Upper lobe of right lung (tissue), 1 donor: ENCODE measurements around the gene LKAAEAR1. TPM values are rescaled to one million over a fixed set of nuclear protein-coding genes. Genes with fewer than 3 reads are reported as not detected.

Source experiments
- ATAC-seq: fragments of 200-7000 bp; cut with Tn5 transposase; one replicate; pipeline ENCODE4 v1.9.1; 2020; ENCODE audit warnings: mild to moderate bottlenecking, moderate library complexity
- DNase-seq: peaks from one replicate; pipeline ENCODE4 v3.0.0-alpha.2; 2020
- H3K27ac ChIP-seq: fragments of 200-600 bp; one replicate; pipeline ENCODE4 v1.8.0; 2022
- H3K27me3 ChIP-seq: fragments of 200-600 bp; one replicate; pipeline ENCODE4 v1.8.0; 2022; ENCODE audit warnings: mild to moderate bottlenecking
- H3K36me3 ChIP-seq: fragments of 200-600 bp; one replicate; pipeline ENCODE4 v1.8.0; 2022
- H3K4me1 ChIP-seq: fragments of 200-600 bp; one replicate; pipeline ENCODE4 v1.8.0; 2022
- H3K4me3 ChIP-seq: fragments of 200-600 bp; one replicate; pipeline ENCODE4 v1.8.0; 2022; ENCODE audit warnings: mild to moderate bottlenecking
- H3K9me3 ChIP-seq: fragments of 200-600 bp; one replicate; pipeline ENCODE4 v1.8.0; 2022
- intact Hi-C: fragments of 100-400 bp; cut with DNase I; formaldehyde crosslinking; loops from one replicate; pipeline ENCODE4 v1.11.0; 2022
- total RNA-seq: library from RNA; stranded (reverse); fragmentation: NEBNext Ultra II Directional; extraction: Animal tissue kit (Norgen Biotek cat#: 25700); gene quantifications from one replicate; pipeline ENCODE4 v1.2.1, GENCODE V29; 2021
- TF ChIP-seq, protein P1 (sequence below): fragments of 200-600 bp; IDR thresholded peaks from one replicate; pipeline ENCODE4 v1.8.0; 2022; ENCODE audit warnings: antibody characterized with exemption
- donor health status: DM: no; HTN: yes; CAD: no; lungs with severe emphysema.

LKAAEAR1 gene
- total RNA-seq, 1 donor from 2014 or later = not detected

DNA sequence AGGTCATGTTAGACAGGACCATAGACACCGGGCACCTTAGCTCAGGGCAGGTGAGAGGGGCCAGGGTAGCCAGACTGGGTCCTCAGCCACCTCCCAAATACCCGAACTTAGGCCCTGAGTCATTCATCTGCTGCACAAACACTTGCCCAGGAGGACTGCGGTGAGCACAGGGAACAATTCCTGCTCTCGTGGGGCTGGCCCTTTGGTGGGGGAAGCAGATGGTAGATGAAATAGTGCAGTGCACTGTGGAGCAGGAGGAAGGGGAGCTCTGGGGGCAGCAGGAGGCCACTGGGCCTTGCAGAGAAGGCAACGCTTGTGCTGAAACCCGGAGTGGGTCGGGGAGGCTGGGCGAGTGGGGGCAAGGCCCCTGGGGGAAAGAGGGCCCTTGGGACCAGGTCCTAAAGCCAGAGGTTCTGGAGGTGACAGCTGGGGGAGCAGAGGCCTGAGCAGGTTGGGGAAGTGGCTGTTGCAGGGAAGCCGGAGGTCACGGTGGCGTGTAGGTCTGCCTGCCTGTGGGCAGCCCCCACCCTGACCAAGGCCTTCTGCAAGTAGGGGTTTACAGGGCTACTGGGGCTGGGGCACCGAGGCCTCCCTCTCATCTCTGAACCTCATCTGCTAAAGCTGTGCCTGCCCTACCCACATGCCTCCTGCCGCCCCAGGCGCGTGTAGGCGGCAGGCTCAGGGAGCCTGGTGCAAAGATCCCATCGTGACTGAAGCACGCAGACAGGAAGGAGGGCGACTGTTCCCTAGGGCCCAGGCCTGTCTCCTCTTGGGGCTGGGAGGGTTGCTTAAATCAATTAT is 27.8 kb upstream of the LKAAEAR1 start:
- DNase-seq (peak; percentile 61), ATAC-seq (no peak)
- intact Hi-C loops = no loop called here
- Histone ChIP-seq H3K4me1 (no peaks in the 10 kb centered on the region), H3K4me3 (no peak overlapping the region), H3K9me3 (no peaks in the 10 kb centered on the region), H3K36me3 (no peaks in the 10 kb centered on the region), H3K27ac (no peak overlapping the region), H3K27me3 (no peaks in the 10 kb centered on the region)
- TF ChIP-seq, protein P1, sequence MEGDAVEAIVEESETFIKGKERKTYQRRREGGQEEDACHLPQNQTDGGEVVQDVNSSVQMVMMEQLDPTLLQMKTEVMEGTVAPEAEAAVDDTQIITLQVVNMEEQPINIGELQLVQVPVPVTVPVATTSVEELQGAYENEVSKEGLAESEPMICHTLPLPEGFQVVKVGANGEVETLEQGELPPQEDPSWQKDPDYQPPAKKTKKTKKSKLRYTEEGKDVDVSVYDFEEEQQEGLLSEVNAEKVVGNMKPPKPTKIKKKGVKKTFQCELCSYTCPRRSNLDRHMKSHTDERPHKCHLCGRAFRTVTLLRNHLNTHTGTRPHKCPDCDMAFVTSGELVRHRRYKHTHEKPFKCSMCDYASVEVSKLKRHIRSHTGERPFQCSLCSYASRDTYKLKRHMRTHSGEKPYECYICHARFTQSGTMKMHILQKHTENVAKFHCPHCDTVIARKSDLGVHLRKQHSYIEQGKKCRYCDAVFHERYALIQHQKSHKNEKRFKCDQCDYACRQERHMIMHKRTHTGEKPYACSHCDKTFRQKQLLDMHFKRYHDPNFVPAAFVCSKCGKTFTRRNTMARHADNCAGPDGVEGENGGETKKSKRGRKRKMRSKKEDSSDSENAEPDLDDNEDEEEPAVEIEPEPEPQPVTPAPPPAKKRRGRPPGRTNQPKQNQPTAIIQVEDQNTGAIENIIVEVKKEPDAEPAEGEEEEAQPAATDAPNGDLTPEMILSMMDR = no peak

DNA sequence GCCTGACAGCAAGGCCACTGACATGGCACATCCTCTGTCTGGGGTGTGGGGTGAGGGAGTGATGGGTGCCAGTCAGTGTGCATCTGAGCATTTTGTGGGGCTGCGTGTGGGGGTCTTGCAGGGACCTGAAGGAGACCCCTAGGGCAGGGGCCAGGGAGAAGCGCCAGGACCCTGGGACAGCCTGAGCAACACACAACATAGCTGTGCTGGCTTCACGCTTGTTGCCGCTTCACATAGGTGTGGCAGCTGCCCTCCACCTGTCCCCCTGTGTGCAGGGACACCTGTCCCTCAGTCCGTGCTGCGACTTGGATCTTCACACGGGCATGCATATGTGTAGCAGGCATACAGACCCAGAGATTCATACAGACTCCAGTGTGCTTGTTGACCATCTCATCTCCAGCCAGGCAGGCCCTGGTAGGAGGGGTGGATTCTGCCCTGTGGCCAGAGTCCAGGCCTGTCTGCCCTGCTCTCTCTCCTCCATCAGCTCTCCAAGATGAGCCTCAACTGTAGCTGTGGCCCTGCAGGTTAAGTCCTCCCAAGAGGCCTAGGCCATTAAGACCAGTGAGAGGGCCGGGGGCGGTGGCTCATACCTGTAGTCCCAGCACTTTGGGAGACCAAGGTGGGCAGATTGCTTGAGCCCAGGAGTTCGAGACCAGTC is 26.3 kb upstream of the LKAAEAR1 start:
- Histone ChIP-seq H3K36me3 (no peaks in the 10 kb centered on the region), H3K27me3 (no peaks in the 10 kb centered on the region), H3K9me3 (no peaks in the 10 kb centered on the region), H3K27ac (no peak overlapping the region), H3K4me3 (no peak overlapping the region), H3K4me1 (no peaks in the 10 kb centered on the region)
- ATAC-seq (no peak), DNase-seq (peak; percentile 52)
- intact Hi-C loops = no loop called here
- TF ChIP-seq, protein P1 = no peak

DNA sequence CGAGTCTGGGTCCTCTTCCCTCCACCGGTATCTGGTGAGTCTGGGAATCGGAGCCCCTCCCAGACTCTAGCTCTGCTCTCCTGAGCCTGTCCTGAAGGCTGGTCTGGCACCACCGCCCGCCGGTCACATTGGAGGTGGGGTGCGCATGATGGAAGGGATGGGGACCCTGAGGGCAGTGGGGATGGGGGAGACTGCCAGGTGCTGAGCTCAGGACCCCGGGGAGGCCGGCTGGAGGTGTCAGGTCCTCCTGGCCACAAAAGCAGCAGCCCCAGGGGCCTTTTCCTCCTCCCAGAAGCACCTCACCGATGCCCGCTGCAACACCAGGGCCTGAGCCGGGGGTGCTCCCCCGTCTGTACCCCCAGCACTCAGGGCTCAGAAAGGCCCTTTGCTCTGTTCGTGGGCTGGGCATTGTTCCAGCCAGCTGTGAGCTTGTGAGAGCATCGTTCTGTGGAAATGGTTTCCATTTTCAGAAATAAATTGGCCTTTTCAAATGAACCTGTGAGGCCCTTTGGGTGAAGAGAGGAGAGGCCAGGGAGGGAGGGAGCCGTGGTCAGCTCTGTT is 25.7 kb upstream of the LKAAEAR1 start:
- intact Hi-C loops = no loop called here
- DNase-seq (peak; percentile 63), ATAC-seq (no peak)
- Histone ChIP-seq H3K27ac (no peak overlapping the region), H3K4me1 (no peaks in the 10 kb centered on the region), H3K4me3 (no peak overlapping the region), H3K27me3 (no peaks in the 10 kb centered on the region), H3K9me3 (no peaks in the 10 kb centered on the region), H3K36me3 (no peaks in the 10 kb centered on the region)
- TF ChIP-seq, protein P1 = no peak

DNA sequence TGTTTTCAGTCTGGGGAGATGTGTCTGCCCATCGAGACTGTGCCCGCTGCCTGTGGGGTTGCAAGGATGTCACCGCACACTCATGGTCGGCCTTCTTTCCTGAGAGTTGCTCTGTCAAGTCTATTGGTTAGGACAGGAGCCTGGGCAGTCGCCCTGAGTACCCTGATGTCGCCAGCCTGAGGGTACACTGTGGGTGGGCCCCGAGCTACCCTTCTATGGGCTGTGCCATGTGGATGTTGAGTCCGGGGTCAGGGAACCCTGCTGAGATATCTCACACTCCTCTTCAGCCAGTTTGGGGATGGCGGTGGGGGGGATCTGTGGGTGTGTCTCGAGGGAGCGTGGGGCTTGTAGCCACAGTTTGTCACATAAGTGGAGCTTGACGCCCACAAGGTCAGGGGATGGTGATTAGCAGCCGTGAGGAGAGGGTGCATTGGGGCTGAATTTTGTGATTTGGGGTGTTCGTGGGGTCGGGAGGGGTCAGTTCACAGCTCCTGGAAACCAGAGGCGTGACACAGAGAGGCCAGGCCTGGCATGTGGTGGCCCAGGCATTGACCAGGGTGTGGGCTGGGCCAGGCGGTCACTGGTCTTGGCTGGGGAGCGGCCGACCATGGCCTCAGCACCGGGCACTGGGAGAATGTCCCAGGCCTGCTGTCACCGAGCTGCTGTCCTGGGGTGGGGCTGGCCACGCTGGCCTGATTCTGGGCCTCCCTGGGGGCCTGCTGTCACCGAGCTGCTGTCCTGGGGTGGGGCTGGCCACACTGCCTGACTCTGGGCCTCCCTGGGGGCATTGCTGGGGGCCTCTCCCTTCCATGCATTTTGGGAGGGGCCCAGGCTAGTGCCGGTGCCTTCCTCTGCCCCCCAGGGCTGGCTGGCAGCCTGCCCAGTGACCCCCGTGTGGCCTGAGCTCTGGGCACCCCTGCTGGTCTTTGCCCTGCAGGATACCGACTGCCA is 24.8 kb upstream of the LKAAEAR1 start:
- Histone ChIP-seq H3K4me1 (no peaks in the 10 kb centered on the region), H3K27ac (no peak overlapping the region), H3K4me3 (no peak overlapping the region), H3K27me3 (peaks cover 2% of the 10 kb centered on the region), H3K36me3 (no peaks in the 10 kb centered on the region), H3K9me3 (no peaks in the 10 kb centered on the region)
- DNase-seq (peak; percentile 46), ATAC-seq (no peak)
- intact Hi-C loops = no loop called here
- TF ChIP-seq, protein P1 = no peak

DNA sequence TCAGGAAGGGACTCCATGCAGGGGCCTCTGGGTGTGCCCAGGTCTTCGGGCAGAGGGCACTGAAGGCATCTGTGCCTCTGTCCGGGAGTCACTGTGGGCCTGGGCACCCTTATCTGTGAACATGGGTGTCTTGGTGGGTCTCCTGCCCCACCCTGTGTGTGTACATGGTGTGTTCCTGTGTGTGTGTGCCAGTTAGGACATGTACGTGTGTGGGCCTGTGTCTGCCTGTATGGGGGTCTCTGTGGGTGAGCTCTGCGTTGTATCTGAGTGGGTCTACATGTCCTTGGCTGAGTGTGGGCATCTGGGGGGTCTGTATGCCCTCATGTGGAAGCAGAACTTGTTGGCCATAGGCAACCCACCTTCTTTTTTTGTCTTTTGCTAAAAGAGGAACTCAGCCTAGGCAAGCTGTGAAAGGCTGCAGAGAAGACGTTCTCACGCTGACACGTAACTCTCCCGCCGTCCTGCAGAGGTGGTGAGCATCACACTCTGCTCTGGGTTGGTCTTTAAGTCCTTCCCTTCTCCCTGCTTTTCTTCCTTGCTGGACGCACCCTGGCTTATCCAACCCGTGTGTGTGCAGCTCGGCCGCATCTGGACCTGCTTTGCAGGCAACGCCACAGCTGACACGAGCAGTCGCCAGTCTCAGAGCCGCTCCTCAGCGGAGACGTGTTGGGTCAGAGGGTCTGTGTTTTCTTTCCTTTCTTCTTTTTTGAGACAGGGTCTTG is 23.7 kb upstream of the LKAAEAR1 start:
- H3K27me3 ChIP-seq = peaks cover 14% of the 10 kb centered on the region
- intact Hi-C loops = no loop called here
- no peaks in the 10 kb centered on the region for H3K4me1 ChIP-seq
- ATAC-seq (no peak), DNase-seq (peak; percentile 51)
- no peaks in the 10 kb centered on the region for H3K9me3 ChIP-seq
- TF ChIP-seq, protein P1 = no peak
- no peak overlapping the region for H3K27ac ChIP-seq
- no peaks in the 10 kb centered on the region for H3K36me3 ChIP-seq
- H3K4me3 ChIP-seq = no peak overlapping the region
